ENCODE results near the gene FAF1. TPM values are rescaled to one million over a fixed set of nuclear protein-coding genes. Genes with fewer than 3 reads are reported as not detected.

Gene FAF1
- total and polyA plus RNA-seq, 9 of the 15 experiments (the other 6 are each of a cell fraction or from before 2014, with no cell fraction given) = 48.7 to 225 (median 118) TPM

DNA sequence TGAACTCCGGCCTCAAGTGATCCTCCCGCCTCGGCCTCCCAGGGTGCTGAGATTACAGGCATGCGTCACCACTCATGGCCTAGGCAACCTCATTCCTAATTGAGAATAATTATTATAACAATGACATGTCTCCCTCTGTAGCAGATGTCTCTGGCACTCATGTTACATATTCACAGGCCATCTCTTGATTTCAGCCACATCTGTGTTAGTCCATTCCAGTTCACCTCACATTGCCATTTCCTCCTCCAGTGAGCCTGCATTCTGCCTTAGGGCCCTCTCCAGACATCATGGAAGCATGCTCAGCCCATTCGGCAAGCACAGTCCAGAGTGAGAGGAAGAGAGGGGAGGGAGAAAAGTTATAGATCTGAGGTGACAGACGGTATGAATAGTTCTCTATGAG, 42.4 kb upstream of the FAF1 start (continued):
- TF ChIP-seq, protein P1, sequence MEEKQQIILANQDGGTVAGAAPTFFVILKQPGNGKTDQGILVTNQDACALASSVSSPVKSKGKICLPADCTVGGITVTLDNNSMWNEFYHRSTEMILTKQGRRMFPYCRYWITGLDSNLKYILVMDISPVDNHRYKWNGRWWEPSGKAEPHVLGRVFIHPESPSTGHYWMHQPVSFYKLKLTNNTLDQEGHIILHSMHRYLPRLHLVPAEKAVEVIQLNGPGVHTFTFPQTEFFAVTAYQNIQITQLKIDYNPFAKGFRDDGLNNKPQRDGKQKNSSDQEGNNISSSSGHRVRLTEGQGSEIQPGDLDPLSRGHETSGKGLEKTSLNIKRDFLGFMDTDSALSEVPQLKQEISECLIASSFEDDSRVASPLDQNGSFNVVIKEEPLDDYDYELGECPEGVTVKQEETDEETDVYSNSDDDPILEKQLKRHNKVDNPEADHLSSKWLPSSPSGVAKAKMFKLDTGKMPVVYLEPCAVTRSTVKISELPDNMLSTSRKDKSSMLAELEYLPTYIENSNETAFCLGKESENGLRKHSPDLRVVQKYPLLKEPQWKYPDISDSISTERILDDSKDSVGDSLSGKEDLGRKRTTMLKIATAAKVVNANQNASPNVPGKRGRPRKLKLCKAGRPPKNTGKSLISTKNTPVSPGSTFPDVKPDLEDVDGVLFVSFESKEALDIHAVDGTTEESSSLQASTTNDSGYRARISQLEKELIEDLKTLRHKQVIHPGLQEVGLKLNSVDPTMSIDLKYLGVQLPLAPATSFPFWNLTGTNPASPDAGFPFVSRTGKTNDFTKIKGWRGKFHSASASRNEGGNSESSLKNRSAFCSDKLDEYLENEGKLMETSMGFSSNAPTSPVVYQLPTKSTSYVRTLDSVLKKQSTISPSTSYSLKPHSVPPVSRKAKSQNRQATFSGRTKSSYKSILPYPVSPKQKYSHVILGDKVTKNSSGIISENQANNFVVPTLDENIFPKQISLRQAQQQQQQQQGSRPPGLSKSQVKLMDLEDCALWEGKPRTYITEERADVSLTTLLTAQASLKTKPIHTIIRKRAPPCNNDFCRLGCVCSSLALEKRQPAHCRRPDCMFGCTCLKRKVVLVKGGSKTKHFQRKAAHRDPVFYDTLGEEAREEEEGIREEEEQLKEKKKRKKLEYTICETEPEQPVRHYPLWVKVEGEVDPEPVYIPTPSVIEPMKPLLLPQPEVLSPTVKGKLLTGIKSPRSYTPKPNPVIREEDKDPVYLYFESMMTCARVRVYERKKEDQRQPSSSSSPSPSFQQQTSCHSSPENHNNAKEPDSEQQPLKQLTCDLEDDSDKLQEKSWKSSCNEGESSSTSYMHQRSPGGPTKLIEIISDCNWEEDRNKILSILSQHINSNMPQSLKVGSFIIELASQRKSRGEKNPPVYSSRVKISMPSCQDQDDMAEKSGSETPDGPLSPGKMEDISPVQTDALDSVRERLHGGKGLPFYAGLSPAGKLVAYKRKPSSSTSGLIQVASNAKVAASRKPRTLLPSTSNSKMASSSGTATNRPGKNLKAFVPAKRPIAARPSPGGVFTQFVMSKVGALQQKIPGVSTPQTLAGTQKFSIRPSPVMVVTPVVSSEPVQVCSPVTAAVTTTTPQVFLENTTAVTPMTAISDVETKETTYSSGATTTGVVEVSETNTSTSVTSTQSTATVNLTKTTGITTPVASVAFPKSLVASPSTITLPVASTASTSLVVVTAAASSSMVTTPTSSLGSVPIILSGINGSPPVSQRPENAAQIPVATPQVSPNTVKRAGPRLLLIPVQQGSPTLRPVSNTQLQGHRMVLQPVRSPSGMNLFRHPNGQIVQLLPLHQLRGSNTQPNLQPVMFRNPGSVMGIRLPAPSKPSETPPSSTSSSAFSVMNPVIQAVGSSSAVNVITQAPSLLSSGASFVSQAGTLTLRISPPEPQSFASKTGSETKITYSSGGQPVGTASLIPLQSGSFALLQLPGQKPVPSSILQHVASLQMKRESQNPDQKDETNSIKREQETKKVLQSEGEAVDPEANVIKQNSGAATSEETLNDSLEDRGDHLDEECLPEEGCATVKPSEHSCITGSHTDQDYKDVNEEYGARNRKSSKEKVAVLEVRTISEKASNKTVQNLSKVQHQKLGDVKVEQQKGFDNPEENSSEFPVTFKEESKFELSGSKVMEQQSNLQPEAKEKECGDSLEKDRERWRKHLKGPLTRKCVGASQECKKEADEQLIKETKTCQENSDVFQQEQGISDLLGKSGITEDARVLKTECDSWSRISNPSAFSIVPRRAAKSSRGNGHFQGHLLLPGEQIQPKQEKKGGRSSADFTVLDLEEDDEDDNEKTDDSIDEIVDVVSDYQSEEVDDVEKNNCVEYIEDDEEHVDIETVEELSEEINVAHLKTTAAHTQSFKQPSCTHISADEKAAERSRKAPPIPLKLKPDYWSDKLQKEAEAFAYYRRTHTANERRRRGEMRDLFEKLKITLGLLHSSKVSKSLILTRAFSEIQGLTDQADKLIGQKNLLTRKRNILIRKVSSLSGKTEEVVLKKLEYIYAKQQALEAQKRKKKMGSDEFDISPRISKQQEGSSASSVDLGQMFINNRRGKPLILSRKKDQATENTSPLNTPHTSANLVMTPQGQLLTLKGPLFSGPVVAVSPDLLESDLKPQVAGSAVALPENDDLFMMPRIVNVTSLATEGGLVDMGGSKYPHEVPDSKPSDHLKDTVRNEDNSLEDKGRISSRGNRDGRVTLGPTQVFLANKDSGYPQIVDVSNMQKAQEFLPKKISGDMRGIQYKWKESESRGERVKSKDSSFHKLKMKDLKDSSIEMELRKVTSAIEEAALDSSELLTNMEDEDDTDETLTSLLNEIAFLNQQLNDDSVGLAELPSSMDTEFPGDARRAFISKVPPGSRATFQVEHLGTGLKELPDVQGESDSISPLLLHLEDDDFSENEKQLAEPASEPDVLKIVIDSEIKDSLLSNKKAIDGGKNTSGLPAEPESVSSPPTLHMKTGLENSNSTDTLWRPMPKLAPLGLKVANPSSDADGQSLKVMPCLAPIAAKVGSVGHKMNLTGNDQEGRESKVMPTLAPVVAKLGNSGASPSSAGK (IDR thresholded peaks at IDR 0.05) = no peak
- TF ChIP-seq, protein P2, sequence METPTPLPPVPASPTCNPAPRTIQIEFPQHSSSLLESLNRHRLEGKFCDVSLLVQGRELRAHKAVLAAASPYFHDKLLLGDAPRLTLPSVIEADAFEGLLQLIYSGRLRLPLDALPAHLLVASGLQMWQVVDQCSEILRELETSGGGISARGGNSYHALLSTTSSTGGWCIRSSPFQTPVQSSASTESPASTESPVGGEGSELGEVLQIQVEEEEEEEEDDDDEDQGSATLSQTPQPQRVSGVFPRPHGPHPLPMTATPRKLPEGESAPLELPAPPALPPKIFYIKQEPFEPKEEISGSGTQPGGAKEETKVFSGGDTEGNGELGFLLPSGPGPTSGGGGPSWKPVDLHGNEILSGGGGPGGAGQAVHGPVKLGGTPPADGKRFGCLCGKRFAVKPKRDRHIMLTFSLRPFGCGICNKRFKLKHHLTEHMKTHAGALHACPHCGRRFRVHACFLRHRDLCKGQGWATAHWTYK (CRISPR knock-in tag; IDR thresholded peaks at IDR 0.05) = no peak
- TF ChIP-seq, protein P3, sequence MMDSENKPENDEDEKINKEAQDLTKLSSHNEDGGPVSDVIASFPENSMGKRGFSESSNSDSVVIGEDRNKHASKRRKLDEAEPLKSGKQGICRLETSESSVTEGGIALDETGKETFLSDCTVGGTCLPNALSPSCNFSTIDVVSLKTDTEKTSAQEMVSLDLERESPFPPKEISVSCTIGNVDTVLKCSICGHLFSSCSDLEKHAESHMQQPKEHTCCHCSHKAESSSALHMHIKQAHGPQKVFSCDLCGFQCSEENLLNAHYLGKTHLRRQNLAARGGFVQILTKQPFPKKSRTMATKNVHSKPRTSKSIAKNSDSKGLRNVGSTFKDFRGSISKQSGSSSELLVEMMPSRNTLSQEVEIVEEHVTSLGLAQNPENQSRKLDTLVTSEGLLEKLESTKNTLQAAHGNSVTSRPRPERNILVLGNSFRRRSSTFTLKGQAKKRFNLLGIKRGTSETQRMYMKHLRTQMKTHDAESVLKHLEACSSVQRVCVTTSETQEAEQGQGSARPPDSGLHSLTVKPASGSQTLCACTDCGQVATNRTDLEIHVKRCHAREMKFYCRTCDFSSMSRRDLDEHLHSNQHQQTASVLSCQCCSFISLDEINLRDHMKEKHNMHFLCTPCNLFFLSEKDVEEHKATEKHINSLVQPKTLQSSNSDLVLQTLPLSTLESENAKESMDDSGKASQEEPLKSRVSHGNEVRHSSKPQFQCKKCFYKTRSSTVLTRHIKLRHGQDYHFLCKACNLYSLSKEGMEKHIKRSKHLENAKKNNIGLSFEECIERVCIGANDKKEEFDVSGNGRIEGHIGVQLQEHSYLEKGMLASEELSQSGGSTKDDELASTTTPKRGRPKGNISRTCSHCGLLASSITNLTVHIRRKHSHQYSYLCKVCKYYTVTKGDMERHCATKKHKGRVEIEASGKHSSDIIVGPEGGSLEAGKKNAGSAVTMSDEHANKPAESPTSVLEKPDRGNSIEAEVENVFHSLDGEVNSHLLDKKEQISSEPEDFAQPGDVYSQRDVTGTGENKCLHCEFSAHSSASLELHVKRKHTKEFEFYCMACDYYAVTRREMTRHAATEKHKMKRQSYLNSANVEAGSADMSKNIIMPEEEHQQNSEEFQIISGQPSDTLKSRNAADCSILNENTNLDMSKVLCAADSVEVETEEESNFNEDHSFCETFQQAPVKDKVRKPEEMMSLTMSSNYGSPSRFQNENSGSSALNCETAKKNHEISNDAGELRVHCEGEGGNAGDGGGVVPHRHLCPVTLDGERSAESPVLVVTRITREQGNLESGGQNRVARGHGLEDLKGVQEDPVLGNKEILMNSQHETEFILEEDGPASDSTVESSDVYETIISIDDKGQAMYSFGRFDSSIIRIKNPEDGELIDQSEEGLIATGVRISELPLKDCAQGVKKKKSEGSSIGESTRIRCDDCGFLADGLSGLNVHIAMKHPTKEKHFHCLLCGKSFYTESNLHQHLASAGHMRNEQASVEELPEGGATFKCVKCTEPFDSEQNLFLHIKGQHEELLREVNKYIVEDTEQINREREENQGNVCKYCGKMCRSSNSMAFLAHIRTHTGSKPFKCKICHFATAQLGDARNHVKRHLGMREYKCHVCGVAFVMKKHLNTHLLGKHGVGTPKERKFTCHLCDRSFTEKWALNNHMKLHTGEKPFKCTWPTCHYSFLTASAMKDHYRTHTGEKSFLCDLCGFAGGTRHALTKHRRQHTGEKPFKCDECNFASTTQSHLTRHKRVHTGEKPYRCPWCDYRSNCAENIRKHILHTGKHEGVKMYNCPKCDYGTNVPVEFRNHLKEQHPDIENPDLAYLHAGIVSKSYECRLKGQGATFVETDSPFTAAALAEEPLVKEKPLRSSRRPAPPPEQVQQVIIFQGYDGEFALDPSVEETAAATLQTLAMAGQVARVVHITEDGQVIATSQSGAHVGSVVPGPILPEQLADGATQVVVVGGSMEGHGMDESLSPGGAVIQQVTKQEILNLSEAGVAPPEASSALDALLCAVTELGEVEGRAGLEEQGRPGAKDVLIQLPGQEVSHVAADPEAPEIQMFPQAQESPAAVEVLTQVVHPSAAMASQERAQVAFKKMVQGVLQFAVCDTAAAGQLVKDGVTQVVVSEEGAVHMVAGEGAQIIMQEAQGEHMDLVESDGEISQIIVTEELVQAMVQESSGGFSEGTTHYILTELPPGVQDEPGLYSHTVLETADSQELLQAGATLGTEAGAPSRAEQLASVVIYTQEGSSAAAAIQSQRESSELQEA (IDR thresholded peaks at IDR 0.05; ENCODE audit: low read depth) = no peak

Data from K562 (cell line).